Measurements from ENCODE around the gene DICER1.
"Not testable (repeated sequence)": the region's sequence is repeated elsewhere in the genome, so short reads cannot be mapped to it uniquely, and the experiment has no call there.

The DICER1 gene

GRCh38 chr14:95157327-95158189 is at the start of gene DICER1:
Gene DICER1, minus strand, starts transcription at chr14:95157529. Its CDS starts 24,071 bp downstream, at chr14:95133458.
- no peak for DNase-seq (ENCODE audit: low read depth)

- DNase-seq (ENCODE audit: low read depth): no peak
Observed at GRCh38 chr14:95206534-95206933, 49.2 kb upstream of the DICER1 start.

- no peak for DNase-seq (ENCODE audit: low read depth)
Observed at GRCh38 chr14:95204705-95205104, 47.4 kb upstream of the DICER1 start.

GRCh38 chr14:95201745-95202144 is 44.4 kb upstream of the DICER1 start:
- not testable (repeated sequence) for DNase-seq (ENCODE audit: low read depth)

- no peak for DNase-seq (ENCODE audit: low read depth)
Observed at GRCh38 chr14:95200404-95200803, 43.1 kb upstream of the DICER1 start.

GRCh38 chr14:95199298-95199983 is 42.1 kb upstream of the DICER1 start:
- DNase-seq (ENCODE audit: low read depth): no peak

GRCh38 chr14:95198320-95198719 is 41.0 kb upstream of the DICER1 start:
- DNase-seq (ENCODE audit: low read depth): no peak

GRCh38 chr14:95197551-95197950 is 40.2 kb upstream of the DICER1 start:
- DNase-seq (ENCODE audit: low read depth): no peak

GRCh38 chr14:95196826-95197545 is 39.7 kb upstream of the DICER1 start:
- DNase-seq (ENCODE audit: low read depth): no peak

- DNase-seq (ENCODE audit: low read depth): no peak
Observed at GRCh38 chr14:95196268-95196667, 38.9 kb upstream of the DICER1 start.

GRCh38 chr14:95195031-95195430 is 37.7 kb upstream of the DICER1 start:
- DNase-seq (ENCODE audit: low read depth): no peak

GRCh38 chr14:95193081-95193480 is 35.8 kb upstream of the DICER1 start:
- DNase-seq (ENCODE audit: low read depth): no peak

GRCh38 chr14:95192311-95192710 is 35.0 kb upstream of the DICER1 start:
- no peak for DNase-seq (ENCODE audit: low read depth)

- DNase-seq (ENCODE audit: low read depth): no peak
Observed at GRCh38 chr14:95191445-95192199, 34.3 kb upstream of the DICER1 start.

- no peak for DNase-seq (ENCODE audit: low read depth)
Observed at GRCh38 chr14:95190857-95191256, 33.5 kb upstream of the DICER1 start.

- DNase-seq (ENCODE audit: low read depth): no peak
Observed at GRCh38 chr14:95190346-95190840, 33.1 kb upstream of the DICER1 start.

- DNase-seq (ENCODE audit: low read depth): no peak
Observed at GRCh38 chr14:95189367-95190132, 32.2 kb upstream of the DICER1 start.

- no peak for DNase-seq (ENCODE audit: low read depth)
Observed at GRCh38 chr14:95188380-95188779, 31.1 kb upstream of the DICER1 start.

GRCh38 chr14:95185767-95186392 is 28.6 kb upstream of the DICER1 start:
- DNase-seq (ENCODE audit: low read depth): no peak

- no peak for DNase-seq (ENCODE audit: low read depth)
Observed at GRCh38 chr14:95185033-95185766, 27.9 kb upstream of the DICER1 start.
